HK-2 (cell line): ENCODE measurements around the gene IFITM5.
"Not testable (repeated sequence)": the region's sequence is repeated elsewhere in the genome, so short reads cannot be mapped to it uniquely, and the experiment has no call there.

ENCODE experiments used
- DNase-seq: peaks from one replicate; pipeline ENCODE4 v3.0.0-alpha.2; 2018; ENCODE audit not compliant: unreplicated experiment

Gene IFITM5

GRCh38 chr11:328012-328411, 28.7 kb upstream of the IFITM5 start:
- no peak for DNase-seq

- no peak for DNase-seq
Measured at GRCh38 chr11:327581-327923, 28.2 kb upstream of the IFITM5 start.

- DNase-seq = no peak
Measured at GRCh38 chr11:326842-327580, 27.7 kb upstream of the IFITM5 start.

GRCh38 chr11:326592-326841, 27.2 kb upstream of the IFITM5 start:
- no peak for DNase-seq

GRCh38 chr11:325796-326591, 26.7 kb upstream of the IFITM5 start:
- DNase-seq = no peak

GRCh38 chr11:324593-325517, 25.5 kb upstream of the IFITM5 start:
- not testable (repeated sequence) for DNase-seq

GRCh38 chr11:324156-324555, 24.8 kb upstream of the IFITM5 start:
- no peak for DNase-seq

GRCh38 chr11:319888-320273, 20.6 kb upstream of the IFITM5 start:
- DNase-seq = not testable (repeated sequence)

GRCh38 chr11:319121-319887, 20.0 kb upstream of the IFITM5 start:
- not testable (repeated sequence) for DNase-seq

- not testable (repeated sequence) for DNase-seq
Measured at GRCh38 chr11:318405-319120, 19.2 kb upstream of the IFITM5 start.

GRCh38 chr11:317668-318404, 18.5 kb upstream of the IFITM5 start:
- DNase-seq = not testable (repeated sequence)

- DNase-seq = no peak
Measured at GRCh38 chr11:316891-317301, 17.6 kb upstream of the IFITM5 start.

GRCh38 chr11:316031-316701, 16.8 kb upstream of the IFITM5 start:
- DNase-seq = no peak

GRCh38 chr11:315516-315994, 16.2 kb upstream of the IFITM5 start:
- no peak for DNase-seq

GRCh38 chr11:315051-315481, 15.7 kb upstream of the IFITM5 start:
- DNase-seq = no peak

GRCh38 chr11:314554-314875, 15.2 kb upstream of the IFITM5 start:
- DNase-seq = not testable (repeated sequence)

GRCh38 chr11:313787-314553, 14.6 kb upstream of the IFITM5 start, which contains the start of gene IFITM1:
IFITM1 (plus strand) TSS chr11:314040; CDS start chr11:314171, 131 bp downstream.
- DNase-seq = no peak

- DNase-seq = no peak
Measured at GRCh38 chr11:313304-313786, 14.0 kb upstream of the IFITM5 start.
